Liver (tissue), 9 donors: Measurements from ENCODE around the gene TWIST1. TPM values are rescaled to one million over a fixed set of nuclear protein-coding genes. Genes with fewer than 3 reads are reported as not detected.

ENCODE experiments used
- DNase-seq: peaks from one replicate; pipeline ENCODE4 v3.0.0-alpha.2; 2017; ENCODE audit warnings: low spot score
- H3K27ac ChIP-seq, 2 donors: one replicate each; pipeline ENCODE4 v1.7.0; 2013; ENCODE audit warnings: inconsistent platforms in 2 of 2, low read length in 2 of 2, control low read depth in 1 of 2, low read depth in 1 of 2, mild to moderate bottlenecking in 1 of 2
- H3K27me3 ChIP-seq, 4 donors: one replicate each; pipeline versions ENCODE4 v1.6.1 to v1.7.0; 2013; ENCODE audit warnings: low read length in 3 of 4, inconsistent platforms in 1 of 4, mild to moderate bottlenecking in 1 of 4, moderate library complexity in 1 of 4; ENCODE audit not compliant: control insufficient read depth in 4 of 4, insufficient read depth in 4 of 4
- H3K36me3 ChIP-seq, 4 donors: one replicate each; pipeline versions ENCODE4 v1.6.1 to v1.7.0; 2013; ENCODE audit warnings: low read length in 3 of 4, mild to moderate bottlenecking in 3 of 4, low read depth in 1 of 4, moderate library complexity in 1 of 4; ENCODE audit not compliant: control insufficient read depth in 4 of 4, insufficient read depth in 3 of 4
- H3K4me1 ChIP-seq, 4 donors: one replicate each; pipeline versions ENCODE4 v1.6.1 to v1.7.0; 2013; ENCODE audit warnings: low read length in 3 of 4, mild to moderate bottlenecking in 3 of 4, moderate library complexity in 1 of 4; ENCODE audit not compliant: control insufficient read depth in 4 of 4, insufficient read depth in 4 of 4
- H3K4me3 ChIP-seq, 3 donors: one replicate each; pipeline versions ENCODE4 v1.6.1 to v1.7.0; 2013; ENCODE audit warnings: low read length in 3 of 3, control low read depth in 1 of 3, low read depth in 1 of 3, mild to moderate bottlenecking in 1 of 3
- H3K9ac ChIP-seq, 2 donors: one replicate each; pipeline ENCODE4 v1.7.0; 2013; ENCODE audit warnings: low read length in 2 of 2, mild to moderate bottlenecking in 2 of 2, moderate library complexity in 2 of 2, control low read depth in 1 of 2, low read depth in 1 of 2
- H3K9me3 ChIP-seq, 4 donors: one replicate each; pipeline versions ENCODE4 v1.6.1 to v1.7.0; 2013; ENCODE audit warnings: low read length in 3 of 4; ENCODE audit not compliant: control insufficient read depth in 4 of 4
- ATF3 ChIP-seq: IDR thresholded peaks from 2 replicates; pipeline ENCODE4 v1.6.1; 2016; ENCODE audit warnings: antibody characterized with exemption
- CTCF ChIP-seq: fragments of 150-350 bp; IDR thresholded peaks from 2 replicates; pipeline ENCODE4 v1.5.1; 2017; ENCODE audit warnings: improper control_type of control experiment, low read depth, low read length; ENCODE audit not compliant: missing input control
- EGR1 ChIP-seq, 2 donors: IDR thresholded peaks; 2 replicates each; pipeline ENCODE4 v1.6.1; 2016 to 2018; ENCODE audit warnings: antibody characterized with exemption in 2 of 2, low read depth in 2 of 2
- FOXA2 ChIP-seq: IDR thresholded peaks from 2 replicates; pipeline ENCODE4 v1.6.1; 2016; ENCODE audit warnings: antibody characterized with exemption
- HNF4A ChIP-seq, 2 donors: conservative IDR thresholded peaks; 2 replicates each; pipeline ENCODE4 v1.6.1; 2016; ENCODE audit warnings: antibody characterized with exemption in 2 of 2, mild to moderate bottlenecking in 2 of 2
- HNF4G ChIP-seq: IDR thresholded peaks from 2 replicates; pipeline ENCODE4 v1.6.1; 2016; ENCODE audit warnings: antibody characterized with exemption
- MAX ChIP-seq: IDR thresholded peaks from 2 replicates; pipeline ENCODE4 v1.6.1; 2016; ENCODE audit warnings: antibody characterized with exemption
- NR2F2 ChIP-seq: IDR thresholded peaks from 2 replicates; pipeline ENCODE4 v1.6.1; 2016; ENCODE audit warnings: antibody characterized with exemption
- RAD21 ChIP-seq, 2 donors: IDR thresholded peaks; 2 replicates each; pipeline ENCODE4 v1.6.1; 2016; ENCODE audit warnings: antibody characterized with exemption in 2 of 2, mild to moderate bottlenecking in 2 of 2
- REST ChIP-seq: IDR thresholded peaks from 2 replicates; pipeline ENCODE4 v1.6.1; 2016; ENCODE audit warnings: antibody characterized with exemption, mild to moderate bottlenecking
- RXRA ChIP-seq, 2 donors: IDR thresholded peaks; 2 replicates each; pipeline ENCODE4 v1.6.1; 2017 to 2018; ENCODE audit warnings: antibody characterized with exemption in 2 of 2, mild to moderate bottlenecking in 1 of 2
- SP1 ChIP-seq: IDR thresholded peaks from 2 replicates; pipeline ENCODE4 v1.6.1; 2018; ENCODE audit warnings: antibody characterized with exemption, mild to moderate bottlenecking
- TAF1 ChIP-seq: conservative IDR thresholded peaks from 2 replicates; pipeline ENCODE4 v1.6.1; 2016; ENCODE audit warnings: antibody characterized with exemption, mild to moderate bottlenecking
- YY1 ChIP-seq: IDR thresholded peaks from 2 replicates; pipeline ENCODE4 v1.6.1; 2016; ENCODE audit warnings: antibody characterized with exemption, mild to moderate bottlenecking
- WGBS: extraction: QIAGEN DNeasy Blood & Tissue Kit; methylation state at CpG from one replicate; pipeline ENCODE4 v1.1.7; 2013; 5-methylcytosine and 5-hydroxymethylcytosine counted together
- polyA plus RNA-seq, 2 donors: library from polyadenylated mRNA; stranded (reverse) in 1 of 2; unstranded in 1 of 2; fragments of 200-250 nt in 1 of 2; fragments of >200 nt in 1 of 2; fragmentation: Nextera tagmentation in 1 of 2; extraction: Ambion mirVana in 1 of 2; gene quantifications; one replicate each; pipeline versions ENCODE4 v1.2.1 to v1.2.3, GENCODE V29; 2013 to 2015
- total RNA-seq, 2 donors: library from RNA; depleted of rRNA; stranded (reverse); fragments of >200 nt; gene quantifications; one replicate each; pipeline ENCODE4 v1.2.3, GENCODE V29; 2014
- TF ChIP-seq, protein P1 (sequence below): IDR thresholded peaks from 2 replicates; pipeline ENCODE4 v1.6.1; 2016; ENCODE audit warnings: antibody characterized with exemption
- donor health status: healthy.
- donor health status: healthy.
- donor health status: healthy.
- donor health status: healthy.
- donor health status: healthy.

The TWIST1 gene
- total and polyA plus RNA-seq, 4 donors, result 0.15 to 0.19 (median 0.17) TPM; not detected in 1

GRCh38 chr7:19143881-19144574 is 26.6 kb upstream of the TWIST1 start:
- 4% methylated on average over 30 of the region's 30 CpGs for WGBS
- Histone ChIP-seq H3K4me3 (no peak overlapping the region), H3K9me3 (no peaks in the 10 kb centered on the region), H3K27ac (no peak overlapping the region), H3K9ac (no peak overlapping the region), H3K36me3 (no peaks in the 10 kb centered on the region), H3K27me3 (peaks cover 0 to 3% (median 2%) of the 10 kb centered on the region in 4 donors), H3K4me1 (no peaks in the 10 kb centered on the region)
- TF ChIP-seq EGR1 (IDR thresholded peaks at IDR 0.05; ENCODE audit: low read depth in 2 of 2), result no peak
- TF ChIP-seq ATF3, result no peak
- TF ChIP-seq NR2F2, result no peak
- no peak for TF ChIP-seq CTCF
- TF ChIP-seq REST, result no peak
- TF ChIP-seq HNF4A (conservative IDR thresholded peaks at IDR 0.05), result no peak
- TF ChIP-seq FOXA2, result no peak
- DNase-seq, result no peak

DNA sequence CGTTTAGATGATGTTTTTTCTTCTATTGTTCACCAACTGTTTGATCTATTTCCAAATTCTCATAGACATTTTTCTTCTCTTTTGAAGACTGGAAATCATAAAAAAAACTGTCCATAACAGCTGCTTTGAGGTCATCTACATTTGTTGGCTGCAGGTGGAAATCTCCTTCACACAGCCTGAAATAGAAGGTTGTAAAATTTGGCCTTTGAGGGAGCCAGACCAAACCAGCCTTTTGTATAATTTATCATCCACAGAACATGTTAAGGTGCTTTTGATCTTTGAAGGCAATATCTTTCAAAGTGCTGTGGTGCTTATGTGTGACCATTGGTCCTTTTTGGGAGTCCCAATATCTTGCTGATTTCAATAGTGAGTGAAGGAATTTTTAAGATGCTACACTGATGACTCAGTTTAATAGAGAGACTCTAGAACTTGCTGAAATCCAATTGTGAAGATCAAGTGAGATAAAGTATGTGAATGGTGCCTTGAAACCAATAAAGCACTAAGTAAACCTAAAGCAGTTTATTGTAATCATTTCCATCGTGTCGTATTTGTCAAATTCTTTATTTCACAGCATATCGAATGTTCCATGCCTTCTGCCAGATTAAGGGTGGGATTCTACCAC is 22.4 kb upstream of the TWIST1 start:
- H3K27ac ChIP-seq, result no peak overlapping the region
- no peaks in the 10 kb centered on the region for H3K9me3 ChIP-seq
- 71% methylated on average over 4 of the region's 4 CpGs for WGBS
- no peak for TF ChIP-seq RXRA (IDR thresholded peaks at IDR 0.05)
- no peak for TF ChIP-seq YY1
- TF ChIP-seq HNF4G, result no peak
- no peak for TF ChIP-seq ATF3
- TF ChIP-seq SP1, result no peak
- no peak for TF ChIP-seq HNF4A (conservative IDR thresholded peaks at IDR 0.05)
- no peak for TF ChIP-seq RAD21 (IDR thresholded peaks at IDR 0.05)
- TF ChIP-seq, protein P1, sequence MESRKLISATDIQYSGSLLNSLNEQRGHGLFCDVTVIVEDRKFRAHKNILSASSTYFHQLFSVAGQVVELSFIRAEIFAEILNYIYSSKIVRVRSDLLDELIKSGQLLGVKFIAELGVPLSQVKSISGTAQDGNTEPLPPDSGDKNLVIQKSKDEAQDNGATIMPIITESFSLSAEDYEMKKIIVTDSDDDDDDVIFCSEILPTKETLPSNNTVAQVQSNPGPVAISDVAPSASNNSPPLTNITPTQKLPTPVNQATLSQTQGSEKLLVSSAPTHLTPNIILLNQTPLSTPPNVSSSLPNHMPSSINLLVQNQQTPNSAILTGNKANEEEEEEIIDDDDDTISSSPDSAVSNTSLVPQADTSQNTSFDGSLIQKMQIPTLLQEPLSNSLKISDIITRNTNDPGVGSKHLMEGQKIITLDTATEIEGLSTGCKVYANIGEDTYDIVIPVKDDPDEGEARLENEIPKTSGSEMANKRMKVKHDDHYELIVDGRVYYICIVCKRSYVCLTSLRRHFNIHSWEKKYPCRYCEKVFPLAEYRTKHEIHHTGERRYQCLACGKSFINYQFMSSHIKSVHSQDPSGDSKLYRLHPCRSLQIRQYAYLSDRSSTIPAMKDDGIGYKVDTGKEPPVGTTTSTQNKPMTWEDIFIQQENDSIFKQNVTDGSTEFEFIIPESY, result no peak
- TF ChIP-seq MAX, result no peak
- no peak for TF ChIP-seq REST
- TF ChIP-seq TAF1, result no peak
- no peak for TF ChIP-seq CTCF
- no peak for TF ChIP-seq EGR1 (IDR thresholded peaks at IDR 0.05; ENCODE audit: low read depth in 2 of 2)
- no peak for TF ChIP-seq NR2F2

More for the DNA sequence above, 22.4 kb upstream of the TWIST1 start:
- H3K4me3 ChIP-seq, result no peak overlapping the region
- H3K9ac ChIP-seq, result no peak overlapping the region
- no peak for DNase-seq
- no peaks in the 10 kb centered on the region for H3K36me3 ChIP-seq
- no peaks in the 10 kb centered on the region for H3K4me1 ChIP-seq
- H3K27me3 ChIP-seq, result peaks cover 0 to 3% (median 0%) of the 10 kb centered on the region in 4 donors
